Vagina (tissue), 2 donors: ENCODE measurements around the gene ATP4A. TPM values are rescaled to one million over a fixed set of nuclear protein-coding genes. Genes with fewer than 3 reads are reported as not detected.

ENCODE experiments used
- DNase-seq, 2 donors: peaks; one replicate each; pipeline ENCODE4 v3.0.0-alpha.2; 2017; ENCODE audit errors: extremely low spot score in 2 of 2
- H3K27ac ChIP-seq: fragments of 200-600 bp; sonication (generic); one replicate; pipeline ENCODE4 v1.5.1; 2019
- H3K27me3 ChIP-seq: fragments of 200-600 bp; sonication (generic); one replicate; pipeline ENCODE4 v1.5.1; 2019
- H3K36me3 ChIP-seq, 2 donors: fragments of 200-600 bp; sonication (generic); one replicate each; pipeline ENCODE4 v1.5.1; 2017 to 2019
- H3K4me1 ChIP-seq: fragments of 200-600 bp; sonication (generic); one replicate; pipeline ENCODE4 v1.5.1; 2019
- H3K4me3 ChIP-seq, 2 donors: fragments of 200-600 bp; sonication (generic); 1 replicate in 1 of 2; 2 replicates in 1 of 2; pipeline ENCODE4 v1.5.1; 2016 to 2019
- H3K9me3 ChIP-seq: fragments of 200-600 bp; sonication (generic); one replicate; pipeline ENCODE4 v1.5.1; 2019
- POLR2A ChIP-seq, 2 donors: fragments of 450-650 bp; IDR thresholded peaks; one replicate each; pipeline ENCODE4 v1.6.1; 2017; ENCODE audit warnings: antibody characterized with exemption in 2 of 2, mild to moderate bottlenecking in 2 of 2, moderate library complexity in 2 of 2
- POLR2AphosphoS5 ChIP-seq, 2 donors: sonication (generic); formaldehyde crosslinking; IDR thresholded peaks; one replicate each; pipeline ENCODE4 v1.9.0; 2017; ENCODE audit warnings: antibody characterized with exemption in 2 of 2, mild to moderate bottlenecking in 2 of 2, low read depth in 1 of 2; ENCODE audit not compliant: insufficient read depth in 1 of 2
- intact Hi-C: fragments of 100-400 bp; cut with DNase I; formaldehyde crosslinking; loops from one replicate; pipeline ENCODE4 v1.15.1; 2023
- total RNA-seq: library from RNA; depleted of rRNA; stranded (reverse); fragments of >200 nt; gene quantifications from one replicate; pipeline ENCODE4 v1.2.3, GENCODE V29; 2016
- TF ChIP-seq, protein P1 (sequence below), 3 experiments: fragments of 450-650 bp in 2 of 3; fragments of 200-600 bp in 1 of 3; sonication (generic) in 1 of 3; IDR thresholded peaks; one replicate each; pipeline ENCODE4 v1.5.1; 2017 to 2019; ENCODE audit warnings: antibody characterized with exemption in 3 of 3, mild to moderate bottlenecking in 2 of 3, moderate library complexity in 2 of 3

ATP4A gene
- total RNA-seq, 1 donor from 2014 or later = not detected

DNA sequence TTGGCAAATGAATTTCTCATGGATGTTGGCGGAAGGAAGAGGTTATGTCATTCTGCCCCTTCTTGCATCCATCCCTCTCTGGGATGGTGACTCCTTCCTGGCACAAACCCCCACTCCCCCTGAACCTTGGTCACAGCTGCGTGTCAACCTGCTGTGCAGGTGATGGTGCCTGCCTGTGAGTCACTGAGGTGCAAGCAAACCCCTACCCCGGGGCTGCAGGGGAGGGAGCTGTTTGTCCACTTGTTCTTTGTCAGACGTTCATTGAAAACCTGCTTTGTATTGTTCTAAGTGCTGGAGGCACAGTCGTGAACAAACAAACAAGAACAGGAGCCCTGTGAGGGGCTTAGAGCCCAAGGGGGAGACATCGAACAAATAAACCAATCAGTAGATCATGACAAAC is 32.2 kb downstream of the ATP4A start:
- H3K4me1 ChIP-seq = peaks cover 14% of the 10 kb centered on the region
- TF ChIP-seq, protein P1, sequence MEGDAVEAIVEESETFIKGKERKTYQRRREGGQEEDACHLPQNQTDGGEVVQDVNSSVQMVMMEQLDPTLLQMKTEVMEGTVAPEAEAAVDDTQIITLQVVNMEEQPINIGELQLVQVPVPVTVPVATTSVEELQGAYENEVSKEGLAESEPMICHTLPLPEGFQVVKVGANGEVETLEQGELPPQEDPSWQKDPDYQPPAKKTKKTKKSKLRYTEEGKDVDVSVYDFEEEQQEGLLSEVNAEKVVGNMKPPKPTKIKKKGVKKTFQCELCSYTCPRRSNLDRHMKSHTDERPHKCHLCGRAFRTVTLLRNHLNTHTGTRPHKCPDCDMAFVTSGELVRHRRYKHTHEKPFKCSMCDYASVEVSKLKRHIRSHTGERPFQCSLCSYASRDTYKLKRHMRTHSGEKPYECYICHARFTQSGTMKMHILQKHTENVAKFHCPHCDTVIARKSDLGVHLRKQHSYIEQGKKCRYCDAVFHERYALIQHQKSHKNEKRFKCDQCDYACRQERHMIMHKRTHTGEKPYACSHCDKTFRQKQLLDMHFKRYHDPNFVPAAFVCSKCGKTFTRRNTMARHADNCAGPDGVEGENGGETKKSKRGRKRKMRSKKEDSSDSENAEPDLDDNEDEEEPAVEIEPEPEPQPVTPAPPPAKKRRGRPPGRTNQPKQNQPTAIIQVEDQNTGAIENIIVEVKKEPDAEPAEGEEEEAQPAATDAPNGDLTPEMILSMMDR (IDR thresholded peaks at IDR 0.05) = no peak
- TF ChIP-seq POLR2AphosphoS5 (IDR thresholded peaks at IDR 0.05; ENCODE audit: insufficient read depth in 1 of 2, low read depth in 1 of 2) = no peak
- TF ChIP-seq POLR2A (IDR thresholded peaks at IDR 0.05) = no peak
- H3K27ac ChIP-seq = no peak overlapping the region
- no peaks in the 10 kb centered on the region for H3K9me3 ChIP-seq
- H3K27me3 ChIP-seq = no peaks in the 10 kb centered on the region
- DNase-seq = no peak
- no peak overlapping the region for H3K4me3 ChIP-seq
- H3K36me3 ChIP-seq = no peaks in the 10 kb centered on the region
- intact Hi-C loops = no loop called here

DNA sequence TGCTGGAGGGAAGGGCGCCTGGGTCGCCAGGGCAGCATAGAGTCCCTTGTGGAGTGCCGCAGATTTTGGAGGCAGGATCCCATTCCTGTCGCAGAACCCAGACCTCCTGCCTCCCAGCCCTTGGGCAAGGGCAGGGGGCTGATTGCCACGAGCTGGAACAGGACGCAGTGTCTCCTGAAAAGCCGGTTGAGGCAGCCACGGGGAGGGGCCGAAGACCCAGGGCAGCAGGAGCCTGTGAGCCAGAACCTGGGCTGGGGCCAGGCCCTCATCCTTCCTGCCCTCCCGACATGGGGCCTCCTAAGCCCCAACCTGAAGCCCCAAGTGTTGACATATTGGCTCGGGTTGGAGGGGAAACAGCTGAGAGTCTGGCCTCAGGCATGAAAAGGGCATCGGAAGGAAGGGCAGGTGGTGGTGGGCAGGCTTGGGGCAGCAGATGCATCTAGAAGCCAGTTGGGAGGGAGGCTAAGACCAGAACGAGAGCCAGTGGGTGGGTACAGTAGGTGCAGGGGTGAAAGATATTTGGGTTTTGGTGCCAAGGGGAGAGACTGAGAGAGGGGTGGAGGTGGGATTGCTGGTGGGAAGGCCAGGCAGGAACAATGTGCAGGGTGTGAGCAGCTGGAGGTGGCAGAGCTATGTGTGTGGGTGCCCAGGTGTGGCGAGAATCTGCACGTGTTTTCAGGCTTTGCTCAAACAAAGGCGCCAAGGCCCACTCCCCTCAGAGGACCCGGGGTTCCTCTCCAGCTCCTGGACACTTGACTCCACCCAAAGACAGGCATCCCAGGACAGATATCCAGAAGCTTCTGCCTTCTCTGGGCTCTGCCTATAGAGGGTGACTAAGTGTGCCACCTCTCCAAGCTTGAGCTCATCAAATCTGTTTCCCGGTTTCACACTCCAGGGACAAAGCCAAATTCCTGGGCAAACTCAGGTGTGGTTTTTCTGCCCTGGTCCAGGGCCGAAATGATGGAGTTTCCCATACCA is 33.9 kb downstream of the ATP4A start:
- peaks cover 14% of the 10 kb centered on the region for H3K4me1 ChIP-seq
- intact Hi-C loops = no loop called here
- TF ChIP-seq POLR2A (IDR thresholded peaks at IDR 0.05) (no peak), POLR2AphosphoS5 (IDR thresholded peaks at IDR 0.05; ENCODE audit: insufficient read depth in 1 of 2, low read depth in 1 of 2) (no peak)
- TF ChIP-seq, protein P1 (IDR thresholded peaks at IDR 0.05) = no peak
- H3K27ac ChIP-seq = no peak overlapping the region
- no peaks in the 10 kb centered on the region for H3K9me3 ChIP-seq
- no peaks in the 10 kb centered on the region for H3K36me3 ChIP-seq
- no peak overlapping the region for H3K4me3 ChIP-seq
- DNase-seq = no peak
- H3K27me3 ChIP-seq = no peaks in the 10 kb centered on the region

DNA sequence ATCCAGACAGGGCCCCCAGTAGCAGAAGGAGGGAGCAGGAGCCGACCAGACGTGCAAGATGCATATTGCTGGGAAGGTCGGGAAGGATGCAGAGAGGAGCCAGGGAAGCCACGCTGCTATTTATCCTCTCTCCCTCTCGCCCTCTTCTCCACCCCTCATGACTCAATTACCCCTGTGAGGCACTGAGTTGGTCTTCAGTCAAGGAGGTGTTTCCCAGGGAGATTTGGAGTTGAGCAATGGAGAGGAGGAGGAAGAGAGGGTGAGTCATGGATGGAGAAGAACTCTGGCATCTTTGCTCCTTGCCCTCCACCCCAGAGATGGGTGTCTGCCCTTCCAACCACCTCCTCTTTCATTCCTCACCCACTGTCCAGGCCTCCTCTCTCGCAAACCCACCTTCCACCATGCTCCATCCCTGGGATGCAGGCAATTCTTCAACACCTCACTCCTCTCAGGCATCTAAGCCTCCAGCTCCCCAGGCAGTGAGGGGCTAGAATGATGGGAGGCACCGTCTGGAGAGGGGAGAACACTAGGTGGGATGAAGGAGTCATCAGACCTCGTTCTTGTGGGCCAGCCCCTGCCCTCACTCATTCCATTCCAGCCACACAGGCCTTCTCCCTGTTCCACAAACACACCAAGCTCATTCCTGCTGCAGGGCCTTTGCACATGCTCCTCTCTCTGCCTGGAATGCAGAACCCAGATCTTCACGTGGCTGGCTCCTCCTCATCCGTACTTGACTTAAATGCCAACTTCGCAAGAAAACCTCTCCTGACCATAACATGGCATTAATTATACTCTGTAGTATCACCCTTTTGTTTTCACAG is 35.0 kb downstream of the ATP4A start, which contains the start of gene SBSN:
Gene SBSN, minus strand, starts transcription at position 94 of the 821 bp plus-strand sequence. Its CDS starts 30 bp downstream, at position 64.
- no peak for TF ChIP-seq POLR2A (IDR thresholded peaks at IDR 0.05)
- TF ChIP-seq POLR2AphosphoS5 (IDR thresholded peaks at IDR 0.05; ENCODE audit: insufficient read depth in 1 of 2, low read depth in 1 of 2) = peak in 1 of 2 donors; percentile 43
- Histone ChIP-seq H3K4me1 (peaks cover 3% of the 10 kb centered on the region), H3K4me3 (peak within 1 kb of the TSS in 1 of 2 donors; percentile 23), H3K9me3 (no peaks in the 10 kb centered on the region), H3K36me3 (no peaks in the 10 kb centered on the region), H3K27me3 (no peaks in the 10 kb centered on the region), H3K27ac (no peak within 1 kb of the TSS)
- DNase-seq = no peak
- intact Hi-C loops = no loop called here

DNA sequence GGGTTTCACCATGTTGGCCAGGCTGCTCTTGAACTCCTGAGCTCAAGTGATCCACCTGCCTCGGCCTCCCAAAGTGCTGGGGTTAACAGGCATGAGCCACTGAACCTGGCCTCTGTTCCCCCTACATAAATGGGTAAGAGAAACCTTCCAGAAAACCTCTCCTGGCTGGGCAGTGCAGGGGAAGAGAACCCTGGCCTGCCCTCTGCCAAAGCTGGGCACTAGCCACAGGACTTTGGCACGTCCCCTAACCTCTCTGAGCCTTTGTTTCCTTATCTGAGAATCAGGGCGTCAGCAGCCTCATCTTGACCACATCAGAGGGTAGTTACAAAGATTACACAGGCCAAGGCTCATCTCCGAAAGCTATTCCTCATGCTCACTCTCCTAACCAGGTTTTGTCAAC is 37.6 kb downstream of the ATP4A start:
- no peaks in the 10 kb centered on the region for H3K27me3 ChIP-seq
- no peak overlapping the region for H3K27ac ChIP-seq
- TF ChIP-seq POLR2AphosphoS5 (IDR thresholded peaks at IDR 0.05; ENCODE audit: insufficient read depth in 1 of 2, low read depth in 1 of 2) (no peak), POLR2A (IDR thresholded peaks at IDR 0.05) (no peak)
- TF ChIP-seq, protein P1 (IDR thresholded peaks at IDR 0.05) = no peak
- H3K4me3 ChIP-seq = peak overlapping the region in 1 of 2 donors; percentile 23
- H3K36me3 ChIP-seq = no peaks in the 10 kb centered on the region
- no peaks in the 10 kb centered on the region for H3K9me3 ChIP-seq
- intact Hi-C loops = no loop called here
- H3K4me1 ChIP-seq = no peaks in the 10 kb centered on the region
- DNase-seq = no peak

DNA sequence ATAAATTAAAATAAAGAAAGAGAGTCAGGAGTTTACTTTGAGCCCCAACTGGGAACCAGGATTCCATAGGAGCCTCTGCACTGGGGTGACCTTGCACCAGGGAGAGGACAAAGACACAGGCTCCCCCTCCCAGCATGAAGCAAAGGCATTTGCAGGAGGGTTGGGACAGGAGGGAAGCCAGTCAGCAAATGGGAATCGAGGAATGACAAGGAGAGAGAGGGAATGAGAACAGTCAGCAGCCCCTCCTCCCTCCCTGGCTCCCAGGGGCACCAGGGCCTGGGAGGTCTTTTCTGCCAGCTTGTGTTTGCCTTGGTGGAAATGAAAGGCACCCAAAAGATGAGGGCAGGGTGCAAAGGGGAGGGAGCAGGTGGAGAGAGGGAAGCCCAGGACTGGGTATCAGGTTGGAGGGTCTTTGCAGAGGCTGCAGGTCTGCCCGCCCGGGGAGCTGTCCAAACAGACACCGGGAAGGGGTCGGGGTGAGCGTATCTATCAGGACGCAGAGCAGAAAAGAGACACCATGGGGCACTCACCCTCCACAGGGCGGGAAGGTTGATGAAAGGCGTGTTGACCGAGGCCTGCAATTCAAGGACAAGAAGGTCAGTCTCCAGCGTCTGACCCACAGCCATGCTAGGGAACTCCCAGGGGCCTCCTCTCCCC is 39.1 kb downstream of the ATP4A start:
- DNase-seq = no peak
- Histone ChIP-seq H3K4me1 (peaks cover 2% of the 10 kb centered on the region), H3K27ac (no peak overlapping the region), H3K4me3 (no peak overlapping the region), H3K27me3 (no peaks in the 10 kb centered on the region), H3K9me3 (no peaks in the 10 kb centered on the region), H3K36me3 (no peaks in the 10 kb centered on the region)
- TF ChIP-seq, protein P1 (IDR thresholded peaks at IDR 0.05) = no peak
- TF ChIP-seq POLR2AphosphoS5 (IDR thresholded peaks at IDR 0.05; ENCODE audit: insufficient read depth in 1 of 2, low read depth in 1 of 2) (no peak), POLR2A (IDR thresholded peaks at IDR 0.05) (no peak)
- intact Hi-C loops = no loop called here
